Small intestine (tissue), 7 donors: ENCODE data around the gene CPB2. TPM values are rescaled to one million over a fixed set of nuclear protein-coding genes. Genes with fewer than 3 reads are reported as not detected.

Experiments used
- DNase-seq, 2 donors: peaks; one replicate each; pipeline versions ENCODE4 v3.0.0 to v3.0.0-alpha.2; 2013
- FAIRE-seq: peaks from 2 replicates; lab custom pipeline; 2012; peaks lifted over from hg19 to GRCh38; lab: Jason Lieb, UNC
- H3K27ac ChIP-seq, 3 donors: one replicate each; pipeline ENCODE4 v1.5.1; 2013; ENCODE audit warnings: low read length in 2 of 3, mild to moderate bottlenecking in 2 of 3, control low read depth in 1 of 3, inconsistent platforms in 1 of 3, low read depth in 1 of 3, moderate library complexity in 1 of 3
- H3K27me3 ChIP-seq, 3 donors: one replicate each; pipeline ENCODE4 v1.6.1; 2013; ENCODE audit warnings: low read length in 3 of 3, inconsistent platforms in 1 of 3; ENCODE audit not compliant: control insufficient read depth in 3 of 3, insufficient read depth in 3 of 3
- H3K36me3 ChIP-seq, 3 donors: one replicate each; pipeline ENCODE4 v1.6.1; 2013; ENCODE audit warnings: low read length in 3 of 3, inconsistent platforms in 1 of 3, low read depth in 1 of 3, mild to moderate bottlenecking in 1 of 3, moderate library complexity in 1 of 3; ENCODE audit not compliant: control insufficient read depth in 3 of 3, insufficient read depth in 2 of 3
- H3K4me1 ChIP-seq, 3 donors: one replicate each; pipeline ENCODE4 v1.6.1; 2013; ENCODE audit warnings: low read length in 2 of 3, inconsistent platforms in 1 of 3, low read depth in 1 of 3, mild to moderate bottlenecking in 1 of 3, moderate library complexity in 1 of 3; ENCODE audit not compliant: control insufficient read depth in 3 of 3, insufficient read depth in 2 of 3
- H3K4me3 ChIP-seq, 3 donors: one replicate each; pipeline ENCODE4 v1.5.1; 2013; ENCODE audit warnings: low read length in 3 of 3, control low read depth in 1 of 3, inconsistent platforms in 1 of 3, low read depth in 1 of 3, mild to moderate bottlenecking in 1 of 3, moderate library complexity in 1 of 3
- H3K9me3 ChIP-seq, 2 donors: one replicate each; pipeline ENCODE4 v1.6.1; 2013; ENCODE audit warnings: low read depth in 1 of 2, low read length in 1 of 2; ENCODE audit not compliant: control insufficient read depth in 2 of 2, insufficient read depth in 1 of 2
- WGBS, 3 donors: extraction: QIAGEN DNeasy Blood & Tissue Kit; methylation state at CpG; one replicate each; pipeline ENCODE4 v1.1.7; 2013; 5-methylcytosine and 5-hydroxymethylcytosine counted together
- polyA plus RNA-seq, 4 donors: library from polyadenylated mRNA; stranded (reverse) in 3 of 4; unstranded in 1 of 4; fragments of 200-250 nt in 3 of 4; fragments of 120-200 nt in 1 of 4; gene quantifications; one replicate each; pipeline versions ENCODE4 v1.2.1 to v1.2.3, GENCODE V29; 2013
- donor health status: healthy with polysubstance abuse.
- donor health status: control.
- donor health status: control.
- donor health status: Bipolar disorder and iron deficiency.
- donor health status: healthy.

Gene CPB2
- polyA plus RNA-seq, 4 donors: 0.06 TPM; not detected in 3

GRCh38 chr13:46124967-46125933 lies 20.4 kb upstream of the CPB2 start:
- DNase-seq: no peak
- Histone ChIP-seq H3K4me1 (no peaks in the 10 kb centered on the region), H3K4me3 (no peak overlapping the region), H3K9me3 (no peaks in the 10 kb centered on the region), H3K36me3 (peaks cover 0 to 3% (median 3%) of the 10 kb centered on the region in 3 donors), H3K27me3 (no peaks in the 10 kb centered on the region), H3K27ac (no peak overlapping the region)
- FAIRE-seq: no peak
- WGBS, 3 donors: 42 to 55% (median 47%) methylated on average over 11 of the region's 11 CpGs

- DNase-seq: no peak
- H3K9me3 ChIP-seq: no peaks in the 10 kb centered on the region
- H3K4me1 ChIP-seq: no peaks in the 10 kb centered on the region
- 62 to 78% (median 73%) methylated on average over 10 of the region's 10 CpGs for WGBS, 3 donors
- FAIRE-seq: no peak
- no peak overlapping the region for H3K27ac ChIP-seq
- H3K27me3 ChIP-seq: no peaks in the 10 kb centered on the region
- H3K4me3 ChIP-seq: no peak overlapping the region
- peaks cover 0 to 3% (median 0%) of the 10 kb centered on the region in 3 donors for H3K36me3 ChIP-seq
Observed at GRCh38 chr13:46124531-46124966, 19.7 kb upstream of the CPB2 start.

- H3K4me3 ChIP-seq: no peak overlapping the region
- 87 to 91% (median 89%) methylated on average over 7 of the region's 7 CpGs for WGBS, 3 donors
Observed at GRCh38 chr13:46122304-46122703, 17.5 kb upstream of the CPB2 start.

GRCh38 chr13:46121597-46122163 lies 16.8 kb upstream of the CPB2 start:
- H3K36me3 ChIP-seq: no peaks in the 10 kb centered on the region
- no peaks in the 10 kb centered on the region for H3K27me3 ChIP-seq
- H3K4me1 ChIP-seq: no peaks in the 10 kb centered on the region
- no peaks in the 10 kb centered on the region for H3K9me3 ChIP-seq
- no peak overlapping the region for H3K27ac ChIP-seq
- FAIRE-seq: no peak
- 52 to 77% (median 52%) methylated on average over 4 of the region's 4 CpGs for WGBS, 3 donors
- no peak overlapping the region for H3K4me3 ChIP-seq
- no peak for DNase-seq

More at GRCh38 chr13:46122304-46122703, 17.5 kb upstream of the CPB2 start:
- FAIRE-seq: no peak
- Histone ChIP-seq H3K27ac (no peak overlapping the region), H3K4me1 (no peaks in the 10 kb centered on the region), H3K36me3 (no peaks in the 10 kb centered on the region), H3K9me3 (no peaks in the 10 kb centered on the region), H3K27me3 (no peaks in the 10 kb centered on the region)
- DNase-seq: no peak

- DNase-seq (no peak), FAIRE-seq (no peak)
- H3K27ac ChIP-seq: no peak overlapping the region
Observed at GRCh38 chr13:46121033-46121432, 16.2 kb upstream of the CPB2 start.

GRCh38 chr13:46119883-46120614 lies 15.2 kb upstream of the CPB2 start:
- DNase-seq (peak; percentile 5 to 28), FAIRE-seq (no peak)
- no peaks in the 10 kb centered on the region for H3K27me3 ChIP-seq
- no peaks in the 10 kb centered on the region for H3K9me3 ChIP-seq
- H3K36me3 ChIP-seq: no peaks in the 10 kb centered on the region
- H3K4me1 ChIP-seq: no peaks in the 10 kb centered on the region
- WGBS, 3 donors: 56 to 67% (median 59%) methylated on average over 6 of the region's 6 CpGs
- H3K27ac ChIP-seq: no peak overlapping the region
- H3K4me3 ChIP-seq: no peak overlapping the region

More at GRCh38 chr13:46121033-46121432, 16.2 kb upstream of the CPB2 start:
- 80 to 84% (median 82%) methylated on average over 2 of the region's 2 CpGs for WGBS, 3 donors
- H3K36me3 ChIP-seq: no peaks in the 10 kb centered on the region
- no peaks in the 10 kb centered on the region for H3K4me1 ChIP-seq
- no peaks in the 10 kb centered on the region for H3K27me3 ChIP-seq
- no peak overlapping the region for H3K4me3 ChIP-seq
- no peaks in the 10 kb centered on the region for H3K9me3 ChIP-seq

GRCh38 chr13:46116653-46117502 lies 12.0 kb upstream of the CPB2 start:
- H3K9me3 ChIP-seq: no peaks in the 10 kb centered on the region
- H3K4me3 ChIP-seq: no peak overlapping the region
- FAIRE-seq: no peak
- 84 to 91% (median 91%) methylated on average over 4 of the region's 4 CpGs for WGBS, 3 donors
- DNase-seq: no peak
- H3K36me3 ChIP-seq: no peaks in the 10 kb centered on the region
- H3K4me1 ChIP-seq: no peaks in the 10 kb centered on the region
- no peaks in the 10 kb centered on the region for H3K27me3 ChIP-seq
- H3K27ac ChIP-seq: no peak overlapping the region
